Measurements from ENCODE around the gene FXYD1. TPM values are rescaled to one million over a fixed set of nuclear protein-coding genes. Genes with fewer than 3 reads are reported as not detected.

Gene FXYD1
- total RNA-seq, 1 donor from 2014 or later: not detected

GRCh38 chr19:35167251-35168119, 28.9 kb downstream of the FXYD1 start:
- TF ChIP-seq EZH2phosphoT487 (IDR thresholded peaks at IDR 0.05) (no peak), EZH2 (IDR thresholded peaks at IDR 0.05) (no peak)
- TF ChIP-seq, protein P1, sequence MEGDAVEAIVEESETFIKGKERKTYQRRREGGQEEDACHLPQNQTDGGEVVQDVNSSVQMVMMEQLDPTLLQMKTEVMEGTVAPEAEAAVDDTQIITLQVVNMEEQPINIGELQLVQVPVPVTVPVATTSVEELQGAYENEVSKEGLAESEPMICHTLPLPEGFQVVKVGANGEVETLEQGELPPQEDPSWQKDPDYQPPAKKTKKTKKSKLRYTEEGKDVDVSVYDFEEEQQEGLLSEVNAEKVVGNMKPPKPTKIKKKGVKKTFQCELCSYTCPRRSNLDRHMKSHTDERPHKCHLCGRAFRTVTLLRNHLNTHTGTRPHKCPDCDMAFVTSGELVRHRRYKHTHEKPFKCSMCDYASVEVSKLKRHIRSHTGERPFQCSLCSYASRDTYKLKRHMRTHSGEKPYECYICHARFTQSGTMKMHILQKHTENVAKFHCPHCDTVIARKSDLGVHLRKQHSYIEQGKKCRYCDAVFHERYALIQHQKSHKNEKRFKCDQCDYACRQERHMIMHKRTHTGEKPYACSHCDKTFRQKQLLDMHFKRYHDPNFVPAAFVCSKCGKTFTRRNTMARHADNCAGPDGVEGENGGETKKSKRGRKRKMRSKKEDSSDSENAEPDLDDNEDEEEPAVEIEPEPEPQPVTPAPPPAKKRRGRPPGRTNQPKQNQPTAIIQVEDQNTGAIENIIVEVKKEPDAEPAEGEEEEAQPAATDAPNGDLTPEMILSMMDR (IDR thresholded peaks at IDR 0.05): no peak
- Histone ChIP-seq H3K4me3 (no peak overlapping the region), H3K4me1 (no peaks in the 10 kb centered on the region), H3K36me3 (no peaks in the 10 kb centered on the region), H2AFZ (replicated peaks) (no peak overlapping the region), H3K27me3 (no peaks in the 10 kb centered on the region), H3F3A (ENCODE audit: low read depth) (no peaks in the 10 kb centered on the region), H3K79me2 (ENCODE audit: low read depth) (no peaks in the 10 kb centered on the region), H3K4me2 (no peak overlapping the region), H3K9me3 (ENCODE audit: low read depth) (no peaks in the 10 kb centered on the region), H3K9ac (no peak overlapping the region), H3K27ac (no peak overlapping the region), H4K20me1 (ENCODE audit: low read depth) (no peaks in the 10 kb centered on the region)
- DNase-seq (ENCODE audit: low spot score): no peak
- no peaks in the 10 kb centered on the region for H3K36me3 Mint-ChIP-seq
- H3K4me3 Mint-ChIP-seq: no peak overlapping the region
- H3K4me1 Mint-ChIP-seq: no peaks in the 10 kb centered on the region
- H3K27me3 Mint-ChIP-seq (ENCODE audit: insufficient read depth, low read depth): peaks cover 8% of the 10 kb centered on the region
- H3K9me3 Mint-ChIP-seq: peaks cover 19% of the 10 kb centered on the region
- no peak overlapping the region for H3K27ac Mint-ChIP-seq

- H3K79me2 ChIP-seq (ENCODE audit: low read depth): no peaks in the 10 kb centered on the region
- no peaks in the 10 kb centered on the region for H3K9me3 ChIP-seq (ENCODE audit: low read depth)
- H3K4me3 ChIP-seq: no peak overlapping the region
- no peaks in the 10 kb centered on the region for H3K27me3 ChIP-seq
- H3K9me3 Mint-ChIP-seq: peaks cover 17% of the 10 kb centered on the region
- no peak for DNase-seq (ENCODE audit: low spot score)
- H2AFZ ChIP-seq (replicated peaks): no peak overlapping the region
- H3K4me1 ChIP-seq: no peaks in the 10 kb centered on the region
- TF ChIP-seq EZH2 (IDR thresholded peaks at IDR 0.05) (no peak), EZH2phosphoT487 (IDR thresholded peaks at IDR 0.05) (no peak)
- TF ChIP-seq, protein P1 (IDR thresholded peaks at IDR 0.05): no peak
- H3K4me2 ChIP-seq: no peak overlapping the region
- H3K27ac ChIP-seq: no peak overlapping the region
- H3K4me3 Mint-ChIP-seq: no peak overlapping the region
- no peaks in the 10 kb centered on the region for H3F3A ChIP-seq (ENCODE audit: low read depth)
- H3K9ac ChIP-seq: no peak overlapping the region
- H3K4me1 Mint-ChIP-seq: no peaks in the 10 kb centered on the region
- no peaks in the 10 kb centered on the region for H3K36me3 ChIP-seq
- no peak overlapping the region for H3K27ac Mint-ChIP-seq
- no peaks in the 10 kb centered on the region for H4K20me1 ChIP-seq (ENCODE audit: low read depth)
- H3K27me3 Mint-ChIP-seq (ENCODE audit: insufficient read depth, low read depth): peaks cover 8% of the 10 kb centered on the region
- H3K36me3 Mint-ChIP-seq: no peaks in the 10 kb centered on the region
Measured at GRCh38 chr19:35168196-35168595, 29.6 kb downstream of the FXYD1 start.

DNA sequence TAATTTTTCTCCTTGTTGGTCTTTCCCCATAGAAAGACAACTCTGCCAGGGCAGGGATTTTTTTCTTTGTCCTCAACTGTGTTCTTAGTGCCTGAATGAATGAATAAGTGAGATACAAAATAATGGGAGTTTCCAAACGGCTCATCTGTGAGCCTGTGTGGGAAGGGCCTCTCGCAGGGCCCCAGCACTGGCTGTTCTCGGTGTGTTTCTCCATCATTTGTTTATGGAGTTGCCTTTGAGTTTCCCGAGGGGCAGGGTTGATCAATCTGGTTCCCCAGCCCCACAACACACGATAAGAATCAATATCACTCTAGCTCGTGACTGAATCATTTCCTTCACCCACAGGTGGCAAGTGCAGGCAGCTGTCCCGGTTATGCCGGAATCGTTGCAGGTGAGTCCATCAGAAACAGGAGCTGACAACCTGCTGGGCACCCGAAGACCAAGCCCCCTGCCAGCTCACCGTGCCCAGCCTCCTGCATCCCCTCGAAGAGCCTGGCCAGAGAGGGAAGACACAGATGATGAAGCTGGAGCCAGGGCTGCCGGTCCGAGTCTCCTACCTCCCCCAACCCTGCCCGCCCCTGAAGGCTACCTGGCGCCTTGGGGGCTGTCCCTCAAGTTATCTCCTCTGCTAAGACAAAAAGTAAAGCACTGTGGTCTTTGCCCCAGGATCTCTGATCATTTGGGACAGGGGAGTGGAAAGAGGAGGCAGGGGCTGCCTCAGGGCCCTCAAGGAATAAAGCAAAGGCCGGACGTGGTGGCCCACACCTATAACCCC, 30.8 kb downstream of the FXYD1 start:
- Histone ChIP-seq H2AFZ (replicated peaks) (no peak overlapping the region), H3K4me2 (no peak overlapping the region), H4K20me1 (ENCODE audit: low read depth) (no peaks in the 10 kb centered on the region), H3K9me3 (ENCODE audit: low read depth) (no peaks in the 10 kb centered on the region), H3K79me2 (ENCODE audit: low read depth) (no peaks in the 10 kb centered on the region), H3K27ac (no peak overlapping the region), H3K4me3 (no peak overlapping the region), H3K27me3 (no peaks in the 10 kb centered on the region), H3F3A (ENCODE audit: low read depth) (no peaks in the 10 kb centered on the region), H3K4me1 (no peaks in the 10 kb centered on the region), H3K36me3 (no peaks in the 10 kb centered on the region), H3K9ac (no peak overlapping the region)
- H3K4me3 Mint-ChIP-seq: no peak overlapping the region
- H3K27me3 Mint-ChIP-seq (ENCODE audit: insufficient read depth, low read depth): peaks cover 8% of the 10 kb centered on the region
- no peak for DNase-seq (ENCODE audit: low spot score)
- TF ChIP-seq, protein P1 (IDR thresholded peaks at IDR 0.05): no peak
- TF ChIP-seq EZH2phosphoT487 (IDR thresholded peaks at IDR 0.05): no peak
- H3K4me1 Mint-ChIP-seq: no peaks in the 10 kb centered on the region
- no peak overlapping the region for H3K27ac Mint-ChIP-seq
- H3K9me3 Mint-ChIP-seq: peaks cover 15% of the 10 kb centered on the region
- no peaks in the 10 kb centered on the region for H3K36me3 Mint-ChIP-seq

Data from neural progenitor cell (in vitro differentiated cells).